NCI-H1417 treated with DMSO at 0.1 percent for 48 hours (cell line): ENCODE measurements around the gene CD300A.
"Not testable (repeated sequence)": the region's sequence is repeated elsewhere in the genome, so short reads cannot be mapped to it uniquely, and the experiment has no call there.

Source experiments
- DNase-seq: peaks from one replicate; lab custom pipeline; 2025; lab: John Stamatoyannopoulos, UW

CD300A gene

DNA sequence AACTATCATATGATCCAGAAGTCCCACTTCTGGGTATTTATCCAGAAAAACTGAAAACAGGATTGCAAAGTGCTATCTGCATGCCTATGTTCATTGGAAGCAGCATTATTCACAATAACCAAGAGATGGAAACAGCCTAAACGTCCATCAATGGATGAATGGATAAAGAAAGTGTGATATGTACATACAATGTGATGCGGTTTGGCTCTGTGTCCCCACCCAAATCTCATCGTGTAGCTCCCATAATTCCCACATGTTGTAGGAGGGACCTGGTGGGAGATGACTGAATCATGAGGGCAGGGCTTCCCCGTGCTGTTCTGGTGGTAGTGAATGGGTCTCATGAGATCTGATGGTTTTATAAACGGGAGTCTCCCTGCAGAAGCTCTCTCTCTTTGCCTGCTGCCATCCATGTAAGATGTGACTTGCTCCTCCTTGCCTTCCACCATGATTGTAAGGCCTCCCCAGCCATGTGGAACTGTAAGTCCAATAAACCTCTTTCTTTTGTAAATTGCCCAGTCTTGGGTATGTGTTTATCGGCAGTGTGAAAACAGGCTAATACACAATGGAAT is 52.1 kb downstream of the CD300A start:
- DNase-seq, result not testable (repeated sequence)

DNA sequence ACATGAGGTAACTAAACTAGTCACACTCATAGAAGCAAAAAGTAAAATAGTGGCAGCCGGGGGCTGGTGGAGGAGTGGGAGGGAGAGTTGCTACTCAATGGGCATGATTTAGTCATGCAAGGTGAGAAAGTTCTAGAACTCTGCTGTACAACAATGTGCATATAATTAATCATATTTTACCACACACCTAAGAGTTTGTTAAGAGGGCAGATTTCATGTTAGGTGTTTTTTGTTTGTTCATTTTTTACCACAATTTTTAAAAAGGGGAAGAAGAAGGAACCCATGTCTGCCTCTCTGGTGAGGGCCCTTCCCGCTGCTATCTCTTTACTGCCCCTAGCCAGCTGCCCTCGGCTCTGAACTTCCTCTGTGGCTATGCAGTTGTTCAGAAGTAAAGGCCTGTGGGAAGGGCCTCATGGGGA is 53.6 kb downstream of the CD300A start:
- no peak for DNase-seq

GRCh38 chr17:74520790-74521480 is 54.5 kb downstream of the CD300A start:
- no peak for DNase-seq

- DNase-seq, result no peak
Observed at GRCh38 chr17:74521701-74522201, 55.3 kb downstream of the CD300A start.

- no peak for DNase-seq
Observed at GRCh38 chr17:74522381-74523105, 56.1 kb downstream of the CD300A start.

GRCh38 chr17:74523308-74523707 is 56.9 kb downstream of the CD300A start:
- DNase-seq, result no peak

DNA sequence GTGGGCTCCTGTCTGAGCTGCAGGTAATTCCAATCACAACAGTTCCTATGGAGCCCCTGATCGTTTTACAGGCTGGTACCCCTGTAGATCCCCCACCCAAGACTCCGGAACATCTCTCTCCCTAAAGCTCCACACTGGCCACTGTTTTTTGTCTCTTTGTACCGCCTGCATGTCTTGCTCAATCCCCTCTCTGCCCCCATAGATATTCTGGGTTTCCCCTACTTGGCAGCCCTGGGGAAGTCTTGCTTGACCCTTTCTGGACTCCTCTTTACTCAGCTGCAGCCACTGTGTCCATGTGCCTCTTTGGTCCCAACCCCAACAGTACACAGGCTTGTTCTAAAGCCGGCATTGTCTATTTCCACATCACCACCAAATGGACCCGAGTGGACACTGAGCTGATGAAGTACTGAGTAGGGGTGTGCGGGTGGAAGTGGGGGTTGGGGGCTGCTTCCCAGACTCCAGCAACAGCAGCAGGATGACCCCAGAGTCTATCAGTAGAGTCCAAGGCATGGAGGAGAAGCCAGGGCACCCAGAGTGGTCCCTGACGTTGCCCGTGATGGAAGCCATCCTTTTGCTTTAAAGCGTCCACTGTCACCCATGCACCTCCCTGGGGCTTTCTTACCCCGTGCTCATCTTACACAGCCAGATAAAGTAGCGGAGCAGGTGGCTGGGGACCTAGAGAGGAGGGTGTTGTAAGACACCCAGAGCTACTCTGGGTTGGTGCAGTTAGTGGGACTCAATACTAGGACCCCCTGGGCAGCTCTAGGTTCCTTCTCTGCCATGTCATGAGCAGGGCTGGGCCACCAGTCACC is 58.4 kb downstream of the CD300A start:
- DNase-seq, result no peak

DNA sequence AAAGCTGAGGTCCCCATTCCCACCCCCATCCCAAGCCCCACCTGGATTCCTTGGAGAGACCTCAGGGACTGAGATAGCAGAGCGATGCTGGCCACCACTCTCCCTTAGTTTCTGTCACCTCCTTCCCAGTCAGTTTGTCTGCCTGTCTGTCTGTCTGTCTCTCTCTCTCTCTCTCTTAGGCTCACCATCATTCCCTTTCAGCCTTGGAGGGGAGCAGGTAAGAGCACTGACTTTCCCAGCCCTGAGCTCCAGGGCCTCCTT is 59.0 kb downstream of the CD300A start:
- no peak for DNase-seq

GRCh38 chr17:74525781-74526288 is 59.4 kb downstream of the CD300A start:
- no peak for DNase-seq

DNA sequence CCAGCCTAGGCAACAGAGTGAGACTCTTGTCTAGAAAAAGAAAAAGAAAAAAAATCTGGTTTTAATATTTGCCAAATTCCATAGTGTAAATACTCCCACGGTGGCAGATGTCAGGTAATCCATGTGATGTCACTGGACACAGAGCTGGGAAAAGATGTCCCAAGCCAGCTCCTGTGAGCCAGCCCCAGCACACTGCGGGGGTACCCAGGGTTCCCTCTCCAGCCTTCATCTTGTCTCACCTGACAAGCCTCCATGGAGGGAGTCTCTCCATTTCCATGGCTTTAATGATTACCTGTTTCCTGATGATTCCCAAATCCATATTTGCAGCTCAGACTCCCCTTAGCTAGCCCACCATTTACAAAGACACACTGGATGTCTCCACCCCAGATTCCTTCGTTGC is 60.2 kb downstream of the CD300A start:
- DNase-seq, result no peak

DNA sequence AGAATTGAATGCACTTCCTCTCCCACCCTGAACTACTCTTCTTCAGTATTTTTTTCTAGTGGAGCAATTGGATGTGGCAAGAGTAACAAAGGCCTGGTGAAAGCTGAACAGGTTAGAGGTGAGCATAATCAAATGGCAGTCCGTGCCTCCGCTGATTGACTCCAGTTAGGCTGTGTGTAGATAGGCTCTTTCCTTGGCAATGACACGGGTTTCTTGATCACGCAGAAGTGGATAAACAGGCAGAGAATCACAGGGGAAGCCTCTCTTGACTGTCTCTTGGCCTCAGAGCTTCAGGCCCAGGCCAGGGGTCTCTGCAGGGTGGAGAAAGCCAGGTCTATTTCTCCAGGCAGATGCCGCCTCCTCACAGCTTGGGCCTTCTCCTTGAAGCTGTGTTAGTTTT is 60.6 kb downstream of the CD300A start:
- DNase-seq, result no peak

GRCh38 chr17:74527756-74528155 is 61.3 kb downstream of the CD300A start:
- no peak for DNase-seq

DNA sequence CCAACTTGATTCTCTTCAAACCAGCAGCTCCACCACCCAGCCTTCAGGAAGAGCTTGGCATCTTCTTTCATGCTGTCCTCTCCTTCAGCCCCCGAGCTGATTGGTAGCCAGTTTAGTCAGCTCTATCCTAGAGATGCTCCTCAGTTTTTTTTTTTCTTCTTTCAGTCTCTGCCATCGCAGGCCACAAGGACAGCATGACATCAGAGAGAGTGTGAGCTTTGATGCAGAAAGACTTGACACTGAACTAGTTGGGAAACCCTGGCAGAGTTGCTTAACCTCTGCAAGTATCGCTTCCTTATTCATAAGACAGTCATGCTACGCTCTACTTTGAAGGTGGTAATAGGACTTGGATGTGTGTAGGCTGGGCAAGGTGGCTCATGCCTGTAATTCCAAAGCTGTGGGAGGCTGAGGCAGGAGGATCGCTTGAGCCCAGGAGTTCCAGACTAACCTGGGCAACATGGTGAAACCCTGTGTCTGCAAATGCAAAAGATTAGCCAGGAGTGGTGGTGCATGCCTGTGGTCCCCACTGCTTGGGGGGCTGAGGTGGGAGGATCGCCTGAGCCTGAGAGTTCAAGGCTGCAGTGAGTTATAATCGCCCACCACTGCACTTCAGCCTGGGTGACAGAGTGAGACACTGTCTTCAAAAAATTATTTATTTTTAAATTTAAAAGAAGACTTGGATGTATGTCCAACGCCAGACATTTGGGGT is 62.2 kb downstream of the CD300A start:
- DNase-seq, result no peak

- no peak for DNase-seq
Observed at GRCh38 chr17:74529243-74529642, 62.8 kb downstream of the CD300A start.

DNA sequence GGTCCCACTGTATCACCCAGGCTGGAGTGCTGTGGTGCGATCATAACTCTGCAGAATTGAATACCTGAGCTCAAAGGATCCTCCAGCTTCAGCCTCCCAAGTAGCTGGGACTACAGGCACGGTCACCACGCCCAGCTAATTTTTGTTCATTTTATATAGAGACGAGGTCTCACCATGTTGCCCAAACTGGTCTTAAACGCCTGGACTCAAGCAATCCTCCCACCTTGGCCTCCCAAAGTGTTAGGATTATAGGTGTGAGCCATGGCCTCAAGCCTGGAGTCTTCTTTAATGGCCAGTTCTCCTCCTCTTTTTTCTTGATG is 64.4 kb downstream of the CD300A start:
- no peak for DNase-seq

- DNase-seq, result no peak
Observed at GRCh38 chr17:74531231-74531761, 64.9 kb downstream of the CD300A start, which contains the start of gene CD300LB. TSS of gene CD300LB (minus strand) at chr17:74531475. CDS start at chr17:74531350, 125 bp downstream.

DNA sequence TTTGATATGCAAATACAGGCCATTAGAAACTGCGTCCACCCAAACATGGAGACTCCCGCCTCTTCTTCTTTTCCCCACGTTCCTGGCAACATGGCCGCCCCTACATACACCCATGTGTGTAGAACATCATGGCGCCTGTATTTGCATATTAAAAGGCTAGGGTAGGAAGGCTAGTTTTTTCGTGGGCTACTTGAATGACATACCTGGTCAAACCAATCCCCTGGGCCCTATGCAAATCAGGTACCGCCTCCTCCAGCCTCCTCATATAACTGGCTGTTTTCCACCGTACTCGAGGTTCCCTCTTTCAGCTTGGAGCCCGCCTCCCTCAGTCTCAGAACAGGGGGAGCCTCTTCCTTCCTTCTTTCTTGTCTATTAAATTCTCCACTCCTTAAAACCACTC is 65.7 kb downstream of the CD300A start:
- no peak for DNase-seq
